ENCODE data around the gene EXOC3L2.

The EXOC3L2 gene

GRCh38 chr19:45218911-45219743 is 26.1 kb downstream of the EXOC3L2 start:
- peak; percentile 63 for FAIRE-seq

GRCh38 chr19:45218426-45218825 is 26.8 kb downstream of the EXOC3L2 start:
- no peak for FAIRE-seq

- no peak for FAIRE-seq
Observed at GRCh38 chr19:45217957-45218334, 27.3 kb downstream of the EXOC3L2 start.

GRCh38 chr19:45217193-45217956 is 27.8 kb downstream of the EXOC3L2 start:
- no peak for FAIRE-seq

- FAIRE-seq, result no peak
Observed at GRCh38 chr19:45216667-45217066, 28.5 kb downstream of the EXOC3L2 start.

GRCh38 chr19:45215391-45216191 is 29.6 kb downstream of the EXOC3L2 start:
- no peak for FAIRE-seq

GRCh38 chr19:45213031-45213430 is 32.2 kb downstream of the EXOC3L2 start:
- FAIRE-seq, result no peak

GRCh38 chr19:45211751-45212381 is 33.3 kb downstream of the EXOC3L2 start:
- no peak for FAIRE-seq

- FAIRE-seq, result no peak
Observed at GRCh38 chr19:45206328-45206727, 38.9 kb downstream of the EXOC3L2 start.

GRCh38 chr19:45205810-45206209 is 39.4 kb downstream of the EXOC3L2 start:
- FAIRE-seq, result no peak

- no peak for FAIRE-seq
Observed at GRCh38 chr19:45202637-45203036, 42.6 kb downstream of the EXOC3L2 start.

GRCh38 chr19:45200568-45200967 is 44.6 kb downstream of the EXOC3L2 start:
- FAIRE-seq, result no peak

- FAIRE-seq, result no peak
Observed at GRCh38 chr19:45195764-45196163, 49.4 kb downstream of the EXOC3L2 start.

- FAIRE-seq, result no peak
Observed at GRCh38 chr19:45191375-45191774, 53.8 kb downstream of the EXOC3L2 start.

- FAIRE-seq, result no peak
Observed at GRCh38 chr19:45189971-45190370, 55.2 kb downstream of the EXOC3L2 start.

- FAIRE-seq, result no peak
Observed at GRCh38 chr19:45187421-45188100, 57.6 kb downstream of the EXOC3L2 start.

GRCh38 chr19:45186509-45187334 is 58.5 kb downstream of the EXOC3L2 start:
- FAIRE-seq, result no peak

- FAIRE-seq, result no peak
Observed at GRCh38 chr19:45184115-45184514, 61.1 kb downstream of the EXOC3L2 start.

- no peak for FAIRE-seq
Observed at GRCh38 chr19:45182758-45183157, 62.4 kb downstream of the EXOC3L2 start.

GRCh38 chr19:45180936-45181335 is 64.3 kb downstream of the EXOC3L2 start:
- no peak for FAIRE-seq

- no peak for FAIRE-seq
Observed at GRCh38 chr19:45179892-45180370, 65.3 kb downstream of the EXOC3L2 start.

Data from endometrium (tissue), 2 donors.